NCI-H1436 treated with DMSO at 0.1 percent for 48 hours (cell line): Measurements from ENCODE around the gene RAB34.

Experiments used
- DNase-seq: peaks from one replicate; lab custom pipeline; 2025; lab: John Stamatoyannopoulos, UW

RAB34 gene

GRCh38 chr17:28717578-28718332 lies at the start of gene RAB34:
RAB34 (minus strand) TSS chr17:28717868; CDS start chr17:28717266, 602 bp downstream.
- DNase-seq = no peak

DNA sequence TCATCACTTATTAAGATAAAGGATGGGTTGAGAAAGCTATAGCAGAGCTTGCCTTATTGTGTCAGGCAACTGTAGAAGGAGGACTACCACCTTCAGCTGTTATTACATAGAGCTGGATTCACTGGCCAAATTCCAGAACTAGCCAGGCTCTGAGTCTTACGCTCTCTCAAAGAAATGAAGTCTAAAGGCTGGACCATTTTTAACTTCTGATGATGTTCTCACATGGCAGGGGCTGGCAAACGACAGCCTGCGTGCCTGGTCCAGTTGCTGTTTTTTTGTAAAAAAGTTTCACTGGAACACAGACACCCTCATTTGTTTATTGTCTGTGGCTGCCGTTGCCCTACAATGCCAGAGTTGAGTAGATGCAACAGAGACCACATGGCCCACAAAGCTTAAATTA lies 47.4 kb upstream of the RAB34 start:
- no peak for DNase-seq

- peak; percentile 61 for DNase-seq
Observed at GRCh38 chr17:28763804-28764266, 46.2 kb upstream of the RAB34 start.

DNA sequence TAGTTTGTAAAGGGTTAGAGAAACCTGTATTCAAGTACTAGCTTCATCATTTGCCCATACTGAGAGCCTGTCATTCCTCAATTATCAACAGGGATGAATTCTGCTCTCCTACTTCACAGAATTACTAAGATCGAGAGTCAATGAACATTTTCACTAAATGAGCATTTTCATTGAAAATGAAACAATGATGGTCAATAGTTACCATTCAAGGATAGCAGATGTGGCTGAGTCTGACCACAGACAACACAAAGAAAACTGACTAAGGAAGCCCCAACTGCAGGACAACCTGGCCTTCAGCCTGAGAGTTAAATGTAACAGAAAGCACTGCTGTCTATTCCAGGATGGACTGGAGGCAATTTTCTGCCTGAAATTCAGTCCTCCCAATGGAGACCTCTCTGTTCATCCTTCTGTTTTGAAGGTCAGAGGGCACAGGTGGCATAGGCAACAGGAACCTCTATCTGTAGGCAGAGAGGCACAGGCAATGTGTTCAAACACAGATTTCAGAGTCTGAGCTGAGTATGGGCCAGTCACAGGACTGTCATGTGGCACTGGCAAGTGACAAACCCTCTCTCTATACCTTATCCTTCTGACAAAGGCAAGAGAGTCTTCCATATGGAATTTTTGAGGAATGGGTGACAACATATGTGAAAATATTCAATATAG lies 45.6 kb upstream of the RAB34 start:
- DNase-seq = no peak

- no peak for DNase-seq
Observed at GRCh38 chr17:28760601-28761562, 43.2 kb upstream of the RAB34 start.

- no peak for DNase-seq
Observed at GRCh38 chr17:28759256-28759865, 41.7 kb upstream of the RAB34 start.

GRCh38 chr17:28758411-28759121 lies 40.9 kb upstream of the RAB34 start:
- DNase-seq = no peak

DNA sequence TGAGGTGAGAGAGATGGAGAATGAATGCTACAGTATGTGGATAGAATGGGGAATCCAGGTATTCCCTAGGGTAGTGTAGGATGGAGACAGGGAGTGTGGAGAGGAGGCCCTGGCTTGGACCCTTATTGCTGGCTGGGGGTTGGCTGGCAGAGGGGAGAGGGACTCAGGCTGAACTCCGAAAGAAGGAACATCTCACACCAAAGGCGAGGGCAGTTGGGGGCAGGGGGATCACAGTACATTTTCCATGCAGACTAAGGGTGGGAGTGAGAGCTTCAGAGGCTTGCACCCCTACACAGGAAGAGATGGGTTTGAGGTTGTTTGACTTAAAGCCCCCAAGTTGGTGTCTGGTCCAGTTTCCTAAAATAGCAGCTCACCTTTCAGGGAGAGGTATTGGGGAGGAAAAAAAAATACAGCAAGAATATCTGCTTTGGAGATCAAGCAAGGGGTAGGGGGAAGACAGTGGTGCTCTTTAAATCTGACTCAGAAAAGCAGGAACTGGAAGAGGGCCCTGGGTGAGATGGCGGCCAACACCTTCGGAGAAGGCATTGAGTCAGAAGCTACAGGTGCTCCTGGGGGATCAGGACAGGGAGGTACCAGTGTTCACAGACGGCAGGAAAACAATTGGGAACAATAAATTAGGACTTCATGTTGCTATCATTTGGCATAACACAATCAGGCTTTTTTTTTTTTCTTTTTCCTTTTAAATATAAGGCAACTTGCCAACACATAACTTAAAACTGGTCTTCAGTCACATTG lies 38.6 kb upstream of the RAB34 start:
- no peak for DNase-seq

GRCh38 chr17:28755486-28755885 lies 37.8 kb upstream of the RAB34 start:
- no peak for DNase-seq

GRCh38 chr17:28751600-28752366 lies 34.1 kb upstream of the RAB34 start:
- DNase-seq = no peak

- DNase-seq = peak; percentile 82
Observed at GRCh38 chr17:28750178-28751047, 32.7 kb upstream of the RAB34 start.

GRCh38 chr17:28749516-28750177 lies 32.0 kb upstream of the RAB34 start:
- no peak for DNase-seq

DNA sequence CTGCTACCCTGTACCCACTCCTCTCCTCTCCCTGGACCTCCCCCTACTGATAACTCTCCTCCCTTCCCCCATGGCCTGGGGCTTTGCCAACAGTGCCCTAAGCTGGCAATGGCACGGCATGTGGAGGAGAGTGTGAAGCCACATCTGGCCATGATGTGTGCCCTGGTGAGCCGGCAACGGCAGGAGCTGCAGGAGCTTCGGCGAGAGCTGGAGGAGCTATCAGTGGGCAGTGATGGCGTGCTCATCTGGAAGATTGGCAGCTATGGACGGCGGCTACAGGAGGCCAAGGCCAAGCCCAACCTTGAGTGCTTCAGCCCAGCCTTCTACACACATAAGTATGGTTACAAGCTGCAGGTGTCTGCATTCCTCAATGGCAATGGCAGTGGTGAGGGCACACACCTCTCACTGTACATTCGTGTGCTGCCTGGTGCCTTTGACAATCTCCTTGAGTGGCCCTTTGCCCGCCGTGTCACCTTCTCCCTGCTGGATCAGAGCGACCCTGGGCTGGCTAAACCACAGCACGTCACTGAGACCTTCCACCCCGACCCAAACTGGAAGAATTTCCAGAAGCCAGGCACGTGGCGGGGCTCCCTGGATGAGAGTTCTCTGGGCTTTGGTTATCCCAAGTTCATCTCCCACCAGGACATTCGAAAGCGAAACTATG lies 31.3 kb upstream of the RAB34 start:
- no peak for DNase-seq

GRCh38 chr17:28747801-28748750 lies 30.4 kb upstream of the RAB34 start:
- DNase-seq = no peak

GRCh38 chr17:28747051-28747691 lies 29.5 kb upstream of the RAB34 start:
- DNase-seq = no peak

GRCh38 chr17:28746611-28747050 lies 29.0 kb upstream of the RAB34 start:
- DNase-seq = no peak
